Tibial nerve (tissue), 4 donors: ENCODE results near the gene SLC1A7.

Source experiments
- EP300 ChIP-seq, 2 donors: sonication (generic); formaldehyde crosslinking; IDR thresholded peaks; one replicate each; pipeline ENCODE4 v1.6.1; 2017; ENCODE audit warnings: antibody characterized with exemption in 2 of 2, mild to moderate bottlenecking in 1 of 2
- TF ChIP-seq, protein P1 (sequence below), 5 experiments: fragments of 200-600 bp in 3 of 5; fragments of 450-650 bp in 2 of 5; sonication (generic) in 3 of 5; IDR thresholded peaks; one replicate each; pipeline ENCODE4 v1.5.1; 2016 to 2019; ENCODE audit warnings: antibody characterized with exemption in 5 of 5, mild to moderate bottlenecking in 3 of 5, moderate library complexity in 2 of 5

DNA sequence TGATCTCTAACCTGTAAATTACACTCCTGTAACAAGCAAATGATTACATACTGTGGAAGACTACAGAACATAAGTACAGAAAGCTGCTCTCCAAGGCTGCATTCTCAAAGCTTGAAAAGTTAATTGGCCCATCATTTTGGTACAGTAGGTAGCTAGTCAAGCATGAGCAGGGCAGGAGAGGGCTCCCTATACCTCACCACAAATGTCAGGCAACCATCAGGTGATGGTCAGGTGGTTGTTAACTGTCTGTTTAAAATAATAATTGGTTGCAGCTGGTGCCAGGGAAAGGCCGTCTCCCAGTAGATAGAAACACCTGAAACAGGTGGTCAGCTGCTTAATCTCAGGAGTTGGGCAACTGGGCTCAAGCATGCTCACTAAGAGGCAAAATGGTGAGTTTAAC, 13.1 kb upstream of the SLC1A7 start:
- TF ChIP-seq, protein P1, sequence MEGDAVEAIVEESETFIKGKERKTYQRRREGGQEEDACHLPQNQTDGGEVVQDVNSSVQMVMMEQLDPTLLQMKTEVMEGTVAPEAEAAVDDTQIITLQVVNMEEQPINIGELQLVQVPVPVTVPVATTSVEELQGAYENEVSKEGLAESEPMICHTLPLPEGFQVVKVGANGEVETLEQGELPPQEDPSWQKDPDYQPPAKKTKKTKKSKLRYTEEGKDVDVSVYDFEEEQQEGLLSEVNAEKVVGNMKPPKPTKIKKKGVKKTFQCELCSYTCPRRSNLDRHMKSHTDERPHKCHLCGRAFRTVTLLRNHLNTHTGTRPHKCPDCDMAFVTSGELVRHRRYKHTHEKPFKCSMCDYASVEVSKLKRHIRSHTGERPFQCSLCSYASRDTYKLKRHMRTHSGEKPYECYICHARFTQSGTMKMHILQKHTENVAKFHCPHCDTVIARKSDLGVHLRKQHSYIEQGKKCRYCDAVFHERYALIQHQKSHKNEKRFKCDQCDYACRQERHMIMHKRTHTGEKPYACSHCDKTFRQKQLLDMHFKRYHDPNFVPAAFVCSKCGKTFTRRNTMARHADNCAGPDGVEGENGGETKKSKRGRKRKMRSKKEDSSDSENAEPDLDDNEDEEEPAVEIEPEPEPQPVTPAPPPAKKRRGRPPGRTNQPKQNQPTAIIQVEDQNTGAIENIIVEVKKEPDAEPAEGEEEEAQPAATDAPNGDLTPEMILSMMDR (IDR thresholded peaks at IDR 0.05): no peak
- TF ChIP-seq EP300 (IDR thresholded peaks at IDR 0.05): no peak
